AG04450 (cell line): ENCODE data around the gene SORL1. TPM values are rescaled to one million over a fixed set of nuclear protein-coding genes. Genes with fewer than 3 reads are reported as not detected.

Experiments used
- CTCF ChIA-PET: fragments of 300-600, 350-600 bp; formaldehyde crosslinking; extraction: SDS; loops from one replicate; lab custom pipeline; 2022; ENCODE audit warnings: antibody characterized with exemption, inconsistent platforms; lab: Charles Lee
- POLR2A ChIA-PET: fragments of 350-600 bp; formaldehyde crosslinking; extraction: SDS; loops from one replicate; lab custom pipeline; 2021; ENCODE audit warnings: antibody characterized with exemption, inconsistent platforms; lab: Yijun Ruan, JAX
- DNase-seq: peaks from one replicate; pipeline ENCODE4 v3.0.0-alpha.2; 2011; ENCODE audit warnings: low read depth, low spot score
- H3K27ac ChIP-seq: one replicate; pipeline ENCODE4 v1.5.1; 2012; ENCODE audit warnings: low read depth, low read length, control low read depth
- H3K27me3 ChIP-seq: one replicate; pipeline ENCODE4 v1.6.0; 2012; ENCODE audit warnings: low read length; ENCODE audit not compliant: control insufficient read depth, insufficient read depth
- H3K4me3 ChIP-seq: 2 replicates; pipeline ENCODE4 v1.5.1; 2011; ENCODE audit warnings: mild to moderate bottlenecking, low read depth, low read length, control low read depth
- H3K9me3 ChIP-seq: 2 replicates; pipeline ENCODE4 v1.5.1; 2012; ENCODE audit warnings: low read length; ENCODE audit not compliant: control insufficient read depth, insufficient read depth
- polyA plus RNA-seq: library from polyadenylated mRNA; depleted of rRNA; stranded (reverse); fragments of >200 nt; gene quantifications from 2 replicates; pipeline ENCODE4 v1.2.3, GENCODE V29; 2011
- TF ChIP-seq, protein P1 (sequence below): IDR thresholded peaks from 2 replicates; pipeline ENCODE4 v1.5.1; 2011; ENCODE audit warnings: low read depth, low read length, control low read depth, inconsistent platforms

SORL1 gene
- polyA plus RNA-seq, 1 experiment = 5.4 TPM

- ChIA-PET CTCF (no interaction called here), POLR2A (no interaction called here)
- TF ChIP-seq, protein P1, sequence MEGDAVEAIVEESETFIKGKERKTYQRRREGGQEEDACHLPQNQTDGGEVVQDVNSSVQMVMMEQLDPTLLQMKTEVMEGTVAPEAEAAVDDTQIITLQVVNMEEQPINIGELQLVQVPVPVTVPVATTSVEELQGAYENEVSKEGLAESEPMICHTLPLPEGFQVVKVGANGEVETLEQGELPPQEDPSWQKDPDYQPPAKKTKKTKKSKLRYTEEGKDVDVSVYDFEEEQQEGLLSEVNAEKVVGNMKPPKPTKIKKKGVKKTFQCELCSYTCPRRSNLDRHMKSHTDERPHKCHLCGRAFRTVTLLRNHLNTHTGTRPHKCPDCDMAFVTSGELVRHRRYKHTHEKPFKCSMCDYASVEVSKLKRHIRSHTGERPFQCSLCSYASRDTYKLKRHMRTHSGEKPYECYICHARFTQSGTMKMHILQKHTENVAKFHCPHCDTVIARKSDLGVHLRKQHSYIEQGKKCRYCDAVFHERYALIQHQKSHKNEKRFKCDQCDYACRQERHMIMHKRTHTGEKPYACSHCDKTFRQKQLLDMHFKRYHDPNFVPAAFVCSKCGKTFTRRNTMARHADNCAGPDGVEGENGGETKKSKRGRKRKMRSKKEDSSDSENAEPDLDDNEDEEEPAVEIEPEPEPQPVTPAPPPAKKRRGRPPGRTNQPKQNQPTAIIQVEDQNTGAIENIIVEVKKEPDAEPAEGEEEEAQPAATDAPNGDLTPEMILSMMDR = no peak
- DNase-seq = no peak
- H3K4me3 ChIP-seq = no peak overlapping the region
- H3K27ac ChIP-seq = no peak overlapping the region
- H3K27me3 ChIP-seq = no peaks in the 10 kb centered on the region
- H3K9me3 ChIP-seq = no peaks in the 10 kb centered on the region
These were observed 207.7 kb downstream of the SORL1 start for GRCh38 chr11:121659811-121660210.

GRCh38 chr11:121661880-121662486 lies 209.9 kb downstream of the SORL1 start:
- Histone ChIP-seq H3K4me3 (no peak overlapping the region), H3K27me3 (no peaks in the 10 kb centered on the region), H3K9me3 (no peaks in the 10 kb centered on the region), H3K27ac (peak overlapping the region; percentile 83)
- peak; percentile 65 for DNase-seq
- POLR2A ChIA-PET = interaction anchor here (0.7 to 1.3 kb wide), 2 partner anchors 180 to 403 kb away, joined by 3 to 4 read pairs; no protein-coding TSS in a partner anchor
- TF ChIP-seq, protein P1 = peak; percentile 52
- CTCF ChIA-PET = interaction anchor here (0.6 to 2.1 kb wide), 4 partner anchors 14 to 753 kb away, joined by 3 to 5 read pairs (median 4); no protein-coding TSS in a partner anchor

DNA sequence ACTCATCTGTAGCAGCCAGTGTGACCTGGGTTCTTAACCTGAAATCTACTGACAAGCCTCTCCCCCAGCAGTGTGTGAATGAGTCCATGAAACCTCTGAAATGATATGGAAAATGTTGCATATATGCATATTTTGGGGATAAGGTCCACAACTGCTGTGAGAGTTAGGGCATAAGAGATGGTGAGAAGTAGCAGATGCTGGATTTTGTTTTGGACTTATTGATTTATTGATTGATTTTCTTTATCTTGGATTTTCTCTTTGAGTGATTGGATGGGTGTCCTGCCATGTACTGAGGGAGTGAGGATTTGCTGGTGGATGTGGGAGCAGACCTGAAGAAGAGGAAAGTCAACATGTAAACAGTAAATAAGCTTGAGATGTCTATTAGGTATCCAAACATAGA lies 212.0 kb downstream of the SORL1 start:
- no peaks in the 10 kb centered on the region for H3K27me3 ChIP-seq
- ChIA-PET CTCF (interaction anchor here (0.5 to 0.6 kb wide), 2 partner anchors 17 to 357 kb away, joined by 3 to 5 read pairs; no protein-coding TSS in a partner anchor), POLR2A (no interaction called here)
- TF ChIP-seq, protein P1 = no peak
- no peak for DNase-seq
- no peaks in the 10 kb centered on the region for H3K9me3 ChIP-seq
- no peak overlapping the region for H3K27ac ChIP-seq
- H3K4me3 ChIP-seq = no peak overlapping the region

- TF ChIP-seq, protein P1 = no peak
- ChIA-PET CTCF (no interaction called here), POLR2A (no interaction called here)
- H3K27me3 ChIP-seq = no peaks in the 10 kb centered on the region
- H3K9me3 ChIP-seq = no peaks in the 10 kb centered on the region
- no peak for DNase-seq
- H3K4me3 ChIP-seq = no peak overlapping the region
- no peak overlapping the region for H3K27ac ChIP-seq
These were observed 213.2 kb downstream of the SORL1 start for GRCh38 chr11:121665206-121665838.

DNA sequence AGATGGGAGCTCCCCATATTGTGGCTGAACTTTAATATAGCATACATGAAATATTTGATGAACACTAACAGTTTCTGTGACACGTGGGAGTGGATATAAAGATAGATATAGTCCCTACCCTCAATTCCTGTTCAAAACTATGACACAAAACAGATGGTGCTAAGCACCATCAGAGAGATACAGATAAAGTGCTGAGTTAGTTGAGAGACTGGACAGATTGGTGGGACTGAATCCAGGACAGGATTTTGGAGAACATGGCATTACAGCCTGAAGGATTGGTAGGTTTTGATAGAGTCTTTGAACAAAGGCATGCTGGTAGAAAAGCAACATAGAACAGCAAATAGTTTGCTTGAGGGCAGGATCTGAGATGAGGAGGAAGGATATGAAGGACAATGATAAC lies 215.7 kb downstream of the SORL1 start:
- TF ChIP-seq, protein P1 = no peak
- Histone ChIP-seq H3K9me3 (no peaks in the 10 kb centered on the region; the same call in 1 of the 2 replicates), H3K27ac (no peak overlapping the region), H3K27me3 (no peaks in the 10 kb centered on the region), H3K4me3 (no peak overlapping the region)
- DNase-seq = no peak
- POLR2A ChIA-PET = no interaction called here
- CTCF ChIA-PET = no interaction called here
